K562 (cell line): Measurements from ENCODE around the gene RNF41. TPM values are rescaled to one million over a fixed set of nuclear protein-coding genes. Genes with fewer than 3 reads are reported as not detected.

Experiments used
- BDP1 ChIP-seq: IDR thresholded peaks from 3 replicates; pipeline ENCODE4 v1.6.1; 2011; ENCODE audit not compliant: insufficient read length, insufficient read depth
- CAMTA2 ChIP-seq: fragments of 250-450 bp; sonication (Bioruptor Pico); conservative IDR thresholded peaks from 2 replicates; pipeline ENCODE4 v1.5.1; 2022
- EGR1 ChIP-seq: fragments of 450-650 bp; conservative IDR thresholded peaks from 2 replicates; pipeline ENCODE4 v1.6.1; 2017; ENCODE audit warnings: mild to moderate bottlenecking
- FOXJ2 ChIP-seq: fragments of 200-800 bp; sonication (Bioruptor generic); IDR thresholded peaks from 2 replicates; pipeline ENCODE4 v1.6.1; 2016; ENCODE audit warnings: missing genetic modification characterization, missing compliant biosample characterization
- FOXM1 ChIP-seq, 2 experiments: fragments of 450-650 bp in 1 of 2; sonication (generic) in 1 of 2; formaldehyde crosslinking in 1 of 2; IDR thresholded peaks; 2 replicates each; pipeline versions ENCODE4 v1.6.1 to v1.9.0; 2017 to 2022; ENCODE audit warnings: low read depth in 2 of 2, mild to moderate bottlenecking in 2 of 2, missing genetic modification reagents in 1 of 2, moderate library complexity in 1 of 2
- HDAC8 ChIP-seq: fragments of 450-650 bp; IDR thresholded peaks from 2 replicates; pipeline ENCODE4 v1.6.1; 2016; ENCODE audit warnings: mild to moderate bottlenecking, missing genetic modification characterization, moderate library complexity, missing compliant biosample characterization
- HMGN3 ChIP-seq: IDR thresholded peaks from 2 replicates; pipeline ENCODE4 v1.6.1; 2011; ENCODE audit warnings: borderline replicate concordance, low read depth, mild to moderate bottlenecking, mixed read lengths, low read length; ENCODE audit not compliant: insufficient read length; ENCODE audit errors: extremely low read depth
- KDM4B ChIP-seq, 2 experiments: fragments of 450-650 bp in 1 of 2; sonication (generic) in 1 of 2; IDR thresholded peaks; 2 replicates each; pipeline ENCODE4 v1.6.1; 2016 to 2017; ENCODE audit warnings: borderline replicate concordance in 2 of 2, antibody characterized with exemption in 1 of 2, low read depth in 1 of 2, mild to moderate bottlenecking in 1 of 2
- LARP7 ChIP-seq: fragments of 450-650 bp; IDR thresholded peaks from 2 replicates; pipeline ENCODE4 v1.6.1; 2016
- MAZ ChIP-seq, 2 experiments: fragments of 450-650 bp in 1 of 2; sonication (generic) in 1 of 2; formaldehyde crosslinking; IDR thresholded peaks in 1 of 2; conservative IDR thresholded peaks in 1 of 2; 2 replicates each; pipeline versions ENCODE4 v1.4.0 to v1.5.0; 2020; ENCODE audit warnings: mild to moderate bottlenecking in 1 of 2, missing genetic modification reagents in 1 of 2
- MIER1 ChIP-seq: fragments of 450-650 bp; IDR thresholded peaks from 2 replicates; pipeline ENCODE4 v1.6.1; 2016; ENCODE audit warnings: antibody characterized with exemption, mild to moderate bottlenecking, low read depth
- NFIX ChIP-seq: fragments of 250-450 bp; sonication (Bioruptor Pico); IDR thresholded peaks from 2 replicates; pipeline ENCODE4 v1.4.0; 2020; ENCODE audit warnings: low read depth, mild to moderate bottlenecking, moderate library complexity
- POLR3G ChIP-seq: IDR thresholded peaks from 2 replicates; pipeline ENCODE4 v1.6.1; 2011; ENCODE audit not compliant: insufficient read length, insufficient replicate concordance; ENCODE audit errors: extremely low read depth
- PRMT5 ChIP-seq: sonication (generic); formaldehyde crosslinking; IDR thresholded peaks from 2 replicates; pipeline ENCODE4 v1.5.0; 2020; ENCODE audit warnings: missing genetic modification reagents
- SUPT5H ChIP-seq: fragments of 450-650 bp; IDR thresholded peaks from 2 replicates; pipeline ENCODE4 v1.6.1; 2016
- ZBTB1 ChIP-seq: sonication (generic); formaldehyde crosslinking; IDR thresholded peaks from 2 replicates; pipeline ENCODE4 v1.8.1; 2023; ENCODE audit warnings: missing genetic modification reagents, low read depth, mild to moderate bottlenecking, borderline replicate concordance
- ZNF324 ChIP-seq: fragments of 250-450 bp; sonication (Bioruptor Pico); IDR thresholded peaks from 2 replicates; pipeline ENCODE4 v1.4.0; 2020; ENCODE audit warnings: mild to moderate bottlenecking
- ZNF57 ChIP-seq: fragments of 450-650 bp; formaldehyde crosslinking; IDR thresholded peaks from 2 replicates; pipeline ENCODE4 v1.4.0; 2020; ENCODE audit warnings: mild to moderate bottlenecking, moderate library complexity
- ZSCAN29 ChIP-seq: fragments of 450-650 bp; IDR thresholded peaks from 2 replicates; pipeline ENCODE4 v1.6.1; 2017
- polyA plus RNA-seq, 8 experiments: library from polyadenylated mRNA; depleted of rRNA in 4 of 8; stranded (reverse) in 5 of 8; unstranded in 3 of 8; fragments of >200 nt; fragmentation: Nextera tagmentation in 2 of 8; fragmentation: Illumina TruSeq in 1 of 8; extraction: Ambion mirVana in 2 of 8; extraction: Trizol in 1 of 8; gene quantifications; 2 replicates each; pipeline versions ENCODE4 v1.2.1 to v1.2.3, GENCODE V29; 2011 to 2014; ENCODE audit warnings: inconsistent platforms in 1 of 8, missing spikeins in 1 of 8
- total RNA-seq, 7 experiments: library from RNA; depleted of rRNA in 6 of 7; stranded (reverse); fragments of >200 nt in 6 of 7; fragmentation: Illumina TruSeq in 2 of 7; extraction: Trizol in 2 of 7; gene quantifications; 2 replicates each; pipeline versions ENCODE4 v1.2.1 to v1.2.3, GENCODE V29; 2011 to 2021; ENCODE audit warnings: low replicate concordance in 1 of 7
- TF ChIP-seq, protein P1 (sequence below): fragments of 250-450 bp; sonication (Bioruptor Pico); IDR thresholded peaks from 2 replicates; pipeline ENCODE4 v1.5.0; 2022; ENCODE audit warnings: mild to moderate bottlenecking
- TF ChIP-seq, protein P2 (sequence below): fragments of 250-450 bp; sonication (Bioruptor Pico); IDR thresholded peaks from 2 replicates; pipeline ENCODE4 v1.8.0; 2022; ENCODE audit warnings: moderate library complexity, mild to moderate bottlenecking, inconsistent platforms
- TF ChIP-seq, protein P3 (sequence below): sonication (generic); formaldehyde crosslinking; IDR thresholded peaks from 2 replicates; pipeline ENCODE4 v1.8.0; 2022; ENCODE audit warnings: mild to moderate bottlenecking, missing genetic modification reagents

RNF41 gene
- total and polyA plus RNA-seq, 9 of the 15 experiments (the other 6 are each of a cell fraction or from before 2014, with no cell fraction given), result 28.2 to 46.8 (median 33.8) TPM

DNA sequence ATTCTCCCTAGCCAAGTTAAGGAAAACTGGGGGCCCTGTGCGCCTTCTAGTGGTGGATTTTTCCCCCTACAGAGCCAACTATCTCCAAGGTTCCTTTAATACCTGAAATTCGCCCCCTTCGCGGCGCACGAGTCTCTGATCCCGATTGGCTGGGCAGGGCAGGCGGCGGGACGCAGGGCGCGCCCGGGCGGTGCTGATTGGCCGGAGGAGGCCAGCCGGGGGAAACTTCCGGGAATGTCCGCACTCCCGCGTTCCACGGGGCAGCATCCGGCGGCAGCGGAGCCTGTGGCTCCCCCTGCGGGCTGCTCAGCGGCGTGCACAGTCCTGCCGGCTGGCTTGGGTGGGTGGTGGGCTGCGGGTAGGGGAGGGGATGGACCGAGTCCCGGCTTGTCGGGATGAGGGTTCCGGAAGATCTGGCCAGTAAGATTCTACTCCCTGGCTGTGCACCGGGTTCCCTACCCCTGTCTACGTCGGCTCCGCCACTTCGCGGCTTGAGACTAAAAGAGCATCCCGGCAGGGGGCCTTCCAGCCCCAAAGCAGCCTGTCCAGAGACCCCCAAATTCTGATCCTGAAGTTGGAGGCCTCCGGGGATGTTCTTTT is 2.5 kb upstream of the RNF41 start, which contains the start of gene NABP2 (continued):
- TF ChIP-seq, protein P1, sequence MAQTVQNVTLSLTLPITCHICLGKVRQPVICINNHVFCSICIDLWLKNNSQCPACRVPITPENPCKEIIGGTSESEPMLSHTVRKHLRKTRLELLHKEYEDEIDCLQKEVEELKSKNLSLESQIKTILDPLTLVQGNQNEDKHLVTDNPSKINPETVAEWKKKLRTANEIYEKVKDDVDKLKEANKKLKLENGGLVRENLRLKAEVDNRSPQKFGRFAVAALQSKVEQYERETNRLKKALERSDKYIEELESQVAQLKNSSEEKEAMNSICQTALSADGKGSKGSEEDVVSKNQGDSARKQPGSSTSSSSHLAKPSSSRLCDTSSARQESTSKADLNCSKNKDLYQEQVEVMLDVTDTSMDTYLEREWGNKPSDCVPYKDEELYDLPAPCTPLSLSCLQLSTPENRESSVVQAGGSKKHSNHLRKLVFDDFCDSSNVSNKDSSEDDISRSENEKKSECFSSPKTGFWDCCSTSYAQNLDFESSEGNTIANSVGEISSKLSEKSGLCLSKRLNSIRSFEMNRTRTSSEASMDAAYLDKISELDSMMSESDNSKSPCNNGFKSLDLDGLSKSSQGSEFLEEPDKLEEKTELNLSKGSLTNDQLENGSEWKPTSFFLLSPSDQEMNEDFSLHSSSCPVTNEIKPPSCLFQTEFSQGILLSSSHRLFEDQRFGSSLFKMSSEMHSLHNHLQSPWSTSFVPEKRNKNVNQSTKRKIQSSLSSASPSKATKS (CRISPR knock-in tag), result no peak
- TF ChIP-seq, protein P2, sequence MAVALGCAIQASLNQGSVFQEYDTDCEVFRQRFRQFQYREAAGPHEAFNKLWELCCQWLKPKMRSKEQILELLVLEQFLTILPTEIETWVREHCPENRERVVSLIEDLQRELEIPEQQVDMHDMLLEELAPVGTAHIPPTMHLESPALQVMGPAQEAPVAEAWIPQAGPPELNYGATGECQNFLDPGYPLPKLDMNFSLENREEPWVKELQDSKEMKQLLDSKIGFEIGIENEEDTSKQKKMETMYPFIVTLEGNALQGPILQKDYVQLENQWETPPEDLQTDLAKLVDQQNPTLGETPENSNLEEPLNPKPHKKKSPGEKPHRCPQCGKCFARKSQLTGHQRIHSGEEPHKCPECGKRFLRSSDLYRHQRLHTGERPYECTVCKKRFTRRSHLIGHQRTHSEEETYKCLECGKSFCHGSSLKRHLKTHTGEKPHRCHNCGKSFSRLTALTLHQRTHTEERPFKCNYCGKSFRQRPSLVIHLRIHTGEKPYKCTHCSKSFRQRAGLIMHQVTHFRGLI (CRISPR knock-in tag), result no peak
- TF ChIP-seq PRMT5 (CRISPR knock-in tag) (no peak), ZSCAN29 (peak; percentile 79), MIER1 (no peak), BDP1 (no peak), LARP7 (no peak), SUPT5H (peak; percentile 54), HMGN3 (peak; percentile 83), ZBTB1 (CRISPR knock-in tag) (no peak), ZNF57 (CRISPR knock-in tag) (no peak), KDM4B (IDR thresholded peaks at IDR 0.05; ENCODE audit: borderline replicate concordance in 2 of 2, low read depth in 1 of 2) (no peak), NFIX (CRISPR knock-in tag) (no peak), FOXM1 (IDR thresholded peaks at IDR 0.05; ENCODE audit: low read depth) (peak; percentile 41; the same call in 1 of the 2 replicates), FOXM1 (CRISPR knock-in tag; IDR thresholded peaks at IDR 0.05; ENCODE audit: low read depth) (no peak), EGR1 (peak; percentile 47), CAMTA2 (no peak), HDAC8 (tag) (no peak), POLR3G (no peak), ZNF324 (CRISPR knock-in tag) (no peak), FOXJ2 (tag) (no peak), MAZ (CRISPR knock-in tag; conservative IDR thresholded peaks at IDR 0.05 in 1 of 2, IDR thresholded peaks at IDR 0.05 in 1 of 2) (peak; percentile 77 to 82; a peak in 2 of 4 replicates)
- TF ChIP-seq, protein P3, sequence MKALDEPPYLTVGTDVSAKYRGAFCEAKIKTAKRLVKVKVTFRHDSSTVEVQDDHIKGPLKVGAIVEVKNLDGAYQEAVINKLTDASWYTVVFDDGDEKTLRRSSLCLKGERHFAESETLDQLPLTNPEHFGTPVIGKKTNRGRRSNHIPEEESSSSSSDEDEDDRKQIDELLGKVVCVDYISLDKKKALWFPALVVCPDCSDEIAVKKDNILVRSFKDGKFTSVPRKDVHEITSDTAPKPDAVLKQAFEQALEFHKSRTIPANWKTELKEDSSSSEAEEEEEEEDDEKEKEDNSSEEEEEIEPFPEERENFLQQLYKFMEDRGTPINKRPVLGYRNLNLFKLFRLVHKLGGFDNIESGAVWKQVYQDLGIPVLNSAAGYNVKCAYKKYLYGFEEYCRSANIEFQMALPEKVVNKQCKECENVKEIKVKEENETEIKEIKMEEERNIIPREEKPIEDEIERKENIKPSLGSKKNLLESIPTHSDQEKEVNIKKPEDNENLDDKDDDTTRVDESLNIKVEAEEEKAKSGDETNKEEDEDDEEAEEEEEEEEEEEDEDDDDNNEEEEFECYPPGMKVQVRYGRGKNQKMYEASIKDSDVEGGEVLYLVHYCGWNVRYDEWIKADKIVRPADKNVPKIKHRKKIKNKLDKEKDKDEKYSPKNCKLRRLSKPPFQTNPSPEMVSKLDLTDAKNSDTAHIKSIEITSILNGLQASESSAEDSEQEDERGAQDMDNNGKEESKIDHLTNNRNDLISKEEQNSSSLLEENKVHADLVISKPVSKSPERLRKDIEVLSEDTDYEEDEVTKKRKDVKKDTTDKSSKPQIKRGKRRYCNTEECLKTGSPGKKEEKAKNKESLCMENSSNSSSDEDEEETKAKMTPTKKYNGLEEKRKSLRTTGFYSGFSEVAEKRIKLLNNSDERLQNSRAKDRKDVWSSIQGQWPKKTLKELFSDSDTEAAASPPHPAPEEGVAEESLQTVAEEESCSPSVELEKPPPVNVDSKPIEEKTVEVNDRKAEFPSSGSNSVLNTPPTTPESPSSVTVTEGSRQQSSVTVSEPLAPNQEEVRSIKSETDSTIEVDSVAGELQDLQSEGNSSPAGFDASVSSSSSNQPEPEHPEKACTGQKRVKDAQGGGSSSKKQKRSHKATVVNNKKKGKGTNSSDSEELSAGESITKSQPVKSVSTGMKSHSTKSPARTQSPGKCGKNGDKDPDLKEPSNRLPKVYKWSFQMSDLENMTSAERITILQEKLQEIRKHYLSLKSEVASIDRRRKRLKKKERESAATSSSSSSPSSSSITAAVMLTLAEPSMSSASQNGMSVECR (CRISPR knock-in tag), result peak; percentile 72
